Motor neuron (in vitro differentiated cells): Measurements from ENCODE around the gene WIPF2. TPM values are rescaled to one million over a fixed set of nuclear protein-coding genes. Genes with fewer than 3 reads are reported as not detected.

ENCODE experiments used
- ATAC-seq, 8 experiments: fragments of 200-7000 bp; cut with Tn5 transposase; replicated peaks in 6 of 8; 2 replicates each; pipeline ENCODE4 v1.8.0; 2021; ENCODE audit warnings: mild to moderate bottlenecking in 8 of 8, moderate library complexity in 8 of 8
- H3K27ac ChIP-seq, 2 donors: fragments of 250-450 bp; sonication (Bioruptor Pico); 2 replicates each; pipeline ENCODE4 v1.9.0; 2021; ENCODE audit warnings: antibody characterized with exemption in 2 of 2, mild to moderate bottlenecking in 2 of 2, moderate library complexity in 1 of 2
- H3K4me1 ChIP-seq, 2 donors: fragments of 250-450 bp; sonication (Bioruptor Pico); replicated peaks in 1 of 2; 2 replicates each; pipeline ENCODE4 v1.6.1; 2021; ENCODE audit warnings: antibody characterized with exemption in 2 of 2, mild to moderate bottlenecking in 2 of 2, moderate library complexity in 1 of 2
- H3K4me3 ChIP-seq, 5 donors: fragments of 250-450 bp; sonication (Bioruptor Pico); 2 replicates each; pipeline ENCODE4 v1.9.0; 2021; ENCODE audit warnings: antibody characterized with exemption in 5 of 5, mild to moderate bottlenecking in 5 of 5, moderate library complexity in 4 of 5
- WGBS, 10 experiments: fragments of 450-650 bp; shearing (Covaris generic); methylation state at CpG; one replicate each; pipeline ENCODE4 v1.0.0; 2022; 5-methylcytosine and 5-hydroxymethylcytosine counted together
- in situ Hi-C, 9 experiments: fragments of 400-800 bp; cut with MboI; loops; one replicate each; pipeline ENCODE4 v1.15.0; 2021; ENCODE audit warnings: low sequenced_read_pairs in 9 of 9, low pct_unique_long_range_greater_than_20kb in 2 of 9; ENCODE audit not compliant: unreplicated experiment in 9 of 9
- total RNA-seq, 8 experiments: library from RNA; unstranded; fragments of 300-600 nt; gene quantifications; 2 replicates each; pipeline versions ENCODE4 v1.2.3 to v1.2.4, GENCODE V29; 2022

Gene WIPF2
- total RNA-seq, 8 experiments from 2014 or later = 7.1 to 16.4 (median 11.5) TPM

GRCh38 chr17:40315206-40315605, 96.1 kb downstream of the WIPF2 start:
- H3K27ac ChIP-seq = no peak overlapping the region
- peaks cover 75 to 79% of the 10 kb centered on the region in 2 donors for H3K4me1 ChIP-seq
- no peak for ATAC-seq
- WGBS, 10 experiments = 17 to 100% (median 95%) methylated on average over 1 to 2 of the region's 3 CpGs; no CpG with 5 or more reads in 6 of the 10 experiments
- H3K4me3 ChIP-seq = no peak overlapping the region
- in situ Hi-C loops = no loop called here

- in situ Hi-C loops = no loop called here
- WGBS, 10 experiments = 0 to 100% (median 55%) methylated on average over 1 to 5 of the region's 9 CpGs; no CpG with 5 or more reads in 2 of the 10 experiments
- Histone ChIP-seq H3K4me1 (peaks cover 75 to 79% of the 10 kb centered on the region in 2 donors), H3K4me3 (peak overlapping the region in 2 of 5 donors; percentile 22 to 30), H3K27ac (no peak overlapping the region)
- no peak for ATAC-seq
Measured at GRCh38 chr17:40315678-40316570, 96.8 kb downstream of the WIPF2 start.

- H3K27ac ChIP-seq = no peak overlapping the region
- H3K4me3 ChIP-seq = peak overlapping the region; percentile 10 to 30 (median 20)
- peak; percentile 1 to 47 (median 28) for ATAC-seq
- peaks cover 78 to 81% of the 10 kb centered on the region in 2 donors for H3K4me1 ChIP-seq
- 0 to 36% (median 0%) methylated on average over 2 to 4 of the region's 38 CpGs; no CpG with 5 or more reads in 5 of the 10 experiments for WGBS, 10 experiments
- in situ Hi-C loops = no loop called here
Measured at GRCh38 chr17:40316571-40317344, 97.7 kb downstream of the WIPF2 start.

- in situ Hi-C loops = no loop called here
- peak in 3 of 8 experiments; percentile 5 to 23 (median 7) for ATAC-seq
- H3K27ac ChIP-seq = no peak overlapping the region
- peak overlapping the region in 3 of 5 donors; percentile 74 to 94 (median 77) for H3K4me3 ChIP-seq
- 0 to 13% (median 8%) methylated on average over 1 to 3 of the region's 6 CpGs; no CpG with 5 or more reads in 7 of the 10 experiments for WGBS, 10 experiments
- peaks cover 80 to 85% of the 10 kb centered on the region in 2 donors for H3K4me1 ChIP-seq
Measured at GRCh38 chr17:40317345-40317873, 98.3 kb downstream of the WIPF2 start.

GRCh38 chr17:40317880-40318829, 99.1 kb downstream of the WIPF2 start:
- Histone ChIP-seq H3K4me3 (peak overlapping the region; percentile 71 to 94 (median 77)), H3K27ac (peak overlapping the region in 1 of 2 donors; percentile 24), H3K4me1 (peaks cover 82 to 86% of the 10 kb centered on the region in 2 donors)
- ATAC-seq = peak; percentile 76 to 91 (median 88)
- in situ Hi-C loops = no loop called here
- WGBS, 10 experiments = 0 to 4% (median 0%) methylated on average over 2 to 9 of the region's 70 CpGs; no CpG with 5 or more reads in 2 of the 10 experiments

GRCh38 chr17:40318830-40319391, 99.8 kb downstream of the WIPF2 start:
- peaks cover 76 to 81% of the 10 kb centered on the region in 2 donors for H3K4me1 ChIP-seq
- ATAC-seq = no peak
- H3K27ac ChIP-seq = no peak overlapping the region
- peak overlapping the region; percentile 71 to 94 (median 77) for H3K4me3 ChIP-seq
- WGBS, 10 experiments = 0% methylated on average over 2 to 4 of the region's 13 CpGs; no CpG with 5 or more reads in 8 of the 10 experiments
- in situ Hi-C loops = no loop called here

GRCh38 chr17:40319651-40320540, 100.8 kb downstream of the WIPF2 start:
- 63 to 80% methylated on average over 1 to 2 of the region's 11 CpGs; no CpG with 5 or more reads in 8 of the 10 experiments for WGBS, 10 experiments
- no peak for ATAC-seq
- in situ Hi-C loops = no loop called here

GRCh38 chr17:40320756-40321523, 101.8 kb downstream of the WIPF2 start:
- no peak overlapping the region for H3K4me3 ChIP-seq
- H3K4me1 ChIP-seq = peaks cover 58 to 65% of the 10 kb centered on the region in 2 donors
- peak in 3 of 8 experiments; percentile 3 to 13 (median 13) for ATAC-seq
- 75 to 79% (median 76%) methylated on average over 1 to 3 of the region's 19 CpGs; no CpG with 5 or more reads in 7 of the 10 experiments for WGBS, 10 experiments
- in situ Hi-C loops = no loop called here
- H3K27ac ChIP-seq = no peak overlapping the region

More at GRCh38 chr17:40319651-40320540, 100.8 kb downstream of the WIPF2 start:
- no peak overlapping the region for H3K4me3 ChIP-seq
- peaks cover 67 to 72% of the 10 kb centered on the region in 2 donors for H3K4me1 ChIP-seq
- no peak overlapping the region for H3K27ac ChIP-seq

GRCh38 chr17:40321524-40321929, 102.4 kb downstream of the WIPF2 start:
- peaks cover 52 to 59% of the 10 kb centered on the region in 2 donors for H3K4me1 ChIP-seq
- in situ Hi-C loops = no loop called here
- 0 to 57% (median 0%) methylated on average over 1 to 2 of the region's 4 CpGs; no CpG with 5 or more reads in 7 of the 10 experiments for WGBS, 10 experiments

GRCh38 chr17:40321961-40322357, 102.9 kb downstream of the WIPF2 start:
- H3K27ac ChIP-seq = no peak overlapping the region
- no peak for ATAC-seq
- WGBS, 10 experiments = no CpG with 5 or more reads among the region's 4 CpGs
- peaks cover 48 to 61% of the 10 kb centered on the region in 2 donors for H3K4me1 ChIP-seq
- peak overlapping the region in 2 of 5 donors; percentile 27 to 29 for H3K4me3 ChIP-seq
- in situ Hi-C loops = no loop called here

More at GRCh38 chr17:40321524-40321929, 102.4 kb downstream of the WIPF2 start:
- ATAC-seq = no peak
- Histone ChIP-seq H3K4me3 (no peak overlapping the region), H3K27ac (no peak overlapping the region)
